ENCODE results near the gene PARP6. TPM values are rescaled to one million over a fixed set of nuclear protein-coding genes. Genes with fewer than 3 reads are reported as not detected.
A peak's percentile ranks its signal among the peaks of the same experiment; 100 is the strongest.

PARP6 gene
- total RNA-seq, 1 donor: 25.9 TPM

DNA sequence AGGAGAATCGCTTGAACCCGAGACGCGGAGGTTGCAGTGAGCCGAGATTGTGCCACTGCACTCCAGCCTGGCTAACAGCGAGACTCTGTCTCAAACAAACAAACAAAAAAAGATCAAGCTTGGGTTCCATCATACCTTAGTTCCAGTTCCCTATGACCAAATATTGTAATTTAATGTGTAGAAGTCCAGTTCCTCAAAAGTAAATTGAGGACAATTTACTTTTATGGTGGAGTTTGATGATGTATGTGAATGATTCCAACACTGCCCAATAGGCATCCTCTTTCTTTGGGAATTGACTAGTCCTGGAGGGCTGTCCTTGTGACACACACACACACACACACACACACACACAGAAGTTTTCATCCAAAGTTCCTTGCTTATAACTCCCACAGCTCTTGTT is 38.6 kb downstream of the PARP6 start:
- H3K4me3 ChIP-seq (ENCODE audit: low read depth, low read length): no peak overlapping the region
- DNase-seq (ENCODE audit: low read depth): no peak
- TF ChIP-seq, protein P1, sequence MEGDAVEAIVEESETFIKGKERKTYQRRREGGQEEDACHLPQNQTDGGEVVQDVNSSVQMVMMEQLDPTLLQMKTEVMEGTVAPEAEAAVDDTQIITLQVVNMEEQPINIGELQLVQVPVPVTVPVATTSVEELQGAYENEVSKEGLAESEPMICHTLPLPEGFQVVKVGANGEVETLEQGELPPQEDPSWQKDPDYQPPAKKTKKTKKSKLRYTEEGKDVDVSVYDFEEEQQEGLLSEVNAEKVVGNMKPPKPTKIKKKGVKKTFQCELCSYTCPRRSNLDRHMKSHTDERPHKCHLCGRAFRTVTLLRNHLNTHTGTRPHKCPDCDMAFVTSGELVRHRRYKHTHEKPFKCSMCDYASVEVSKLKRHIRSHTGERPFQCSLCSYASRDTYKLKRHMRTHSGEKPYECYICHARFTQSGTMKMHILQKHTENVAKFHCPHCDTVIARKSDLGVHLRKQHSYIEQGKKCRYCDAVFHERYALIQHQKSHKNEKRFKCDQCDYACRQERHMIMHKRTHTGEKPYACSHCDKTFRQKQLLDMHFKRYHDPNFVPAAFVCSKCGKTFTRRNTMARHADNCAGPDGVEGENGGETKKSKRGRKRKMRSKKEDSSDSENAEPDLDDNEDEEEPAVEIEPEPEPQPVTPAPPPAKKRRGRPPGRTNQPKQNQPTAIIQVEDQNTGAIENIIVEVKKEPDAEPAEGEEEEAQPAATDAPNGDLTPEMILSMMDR (IDR thresholded peaks at IDR 0.05; ENCODE audit: insufficient read depth, low read depth, low read length): no peak

DNA sequence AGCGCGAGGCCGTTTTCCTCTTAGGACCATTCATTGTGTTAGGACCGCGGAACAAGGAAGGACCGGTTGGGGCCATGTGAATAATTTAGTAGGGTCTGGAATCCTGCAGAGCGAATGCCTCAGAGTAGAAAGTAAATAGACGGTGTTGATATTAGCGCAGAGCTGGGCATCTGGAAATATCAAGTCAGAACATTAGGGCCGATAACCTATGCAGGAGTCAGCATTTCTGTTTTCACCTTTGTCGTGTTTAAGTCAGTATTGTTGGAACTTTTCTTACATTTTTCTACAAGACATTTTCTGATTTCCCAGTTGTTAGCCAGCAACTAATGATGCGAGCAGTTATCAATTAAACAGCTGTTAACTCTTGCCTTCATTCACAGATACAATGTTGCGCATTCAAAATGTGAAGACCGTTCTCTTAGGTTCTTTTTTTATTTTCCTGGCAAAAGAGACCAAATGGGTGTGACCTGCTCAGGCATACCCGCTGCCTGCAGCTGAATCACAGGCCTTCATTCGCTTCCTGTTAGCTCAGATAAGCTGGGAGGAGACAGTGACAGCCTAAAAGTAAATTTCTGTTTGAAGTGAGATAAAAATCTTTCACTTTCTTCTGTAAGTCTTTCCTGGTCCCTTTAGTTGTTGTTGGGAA is 40.4 kb downstream of the PARP6 start:
- TF ChIP-seq, protein P1 (IDR thresholded peaks at IDR 0.05; ENCODE audit: insufficient read depth, low read depth, low read length): no peak
- DNase-seq (ENCODE audit: low read depth): peak; percentile 81
- H3K4me3 ChIP-seq (ENCODE audit: low read depth, low read length): peak overlapping the region; percentile 96

DNA sequence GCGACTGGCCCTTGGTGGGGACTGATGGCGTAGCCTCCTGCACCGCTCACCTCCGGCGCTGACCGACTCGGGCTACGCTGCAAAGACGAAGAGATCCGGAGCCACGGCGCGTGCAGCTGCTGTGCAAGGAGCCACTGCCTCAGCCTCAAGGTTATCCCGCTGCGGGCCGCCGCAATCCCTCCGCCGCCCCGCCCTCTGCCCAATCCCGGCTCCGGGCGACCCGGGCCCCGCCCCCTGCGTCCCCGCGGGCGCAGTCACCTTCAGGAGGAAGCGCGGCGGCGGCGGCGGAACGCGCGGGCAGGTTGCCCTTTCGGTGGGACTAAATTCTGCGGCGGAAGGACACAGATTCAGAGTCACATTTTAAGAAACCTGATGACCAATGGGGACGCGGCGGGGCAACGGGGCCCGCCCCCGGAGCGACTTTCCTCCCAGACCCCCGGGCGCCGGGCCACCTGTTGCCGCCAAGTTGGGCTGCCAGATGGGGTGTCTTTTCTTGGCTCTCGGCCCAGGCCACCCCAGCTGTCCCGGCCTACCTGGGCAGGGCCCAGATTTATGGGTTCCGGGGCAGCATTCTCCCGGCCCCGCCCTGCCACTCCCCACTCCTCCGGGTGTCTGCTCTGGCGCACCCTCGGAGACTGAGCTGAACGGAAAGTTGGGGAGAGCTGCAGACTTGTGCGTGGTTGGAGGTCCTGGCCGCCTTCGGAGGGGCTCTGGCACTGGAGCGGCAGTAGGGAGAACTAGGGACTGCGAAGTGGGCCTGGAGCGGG is 41.1 kb downstream of the PARP6 start, which contains the start of gene PKM:
Gene PKM, minus strand, starts transcription at position 125 of the 767 bp plus-strand sequence. CDS start 12,093 bp downstream, outside the sequence.
- TF ChIP-seq, protein P1 (IDR thresholded peaks at IDR 0.05; ENCODE audit: insufficient read depth, low read depth, low read length): no peak
- H3K4me3 ChIP-seq (ENCODE audit: low read depth, low read length): peak within 1 kb of the TSS; percentile 96
- peak; percentile 98 for DNase-seq (ENCODE audit: low read depth)

DNA sequence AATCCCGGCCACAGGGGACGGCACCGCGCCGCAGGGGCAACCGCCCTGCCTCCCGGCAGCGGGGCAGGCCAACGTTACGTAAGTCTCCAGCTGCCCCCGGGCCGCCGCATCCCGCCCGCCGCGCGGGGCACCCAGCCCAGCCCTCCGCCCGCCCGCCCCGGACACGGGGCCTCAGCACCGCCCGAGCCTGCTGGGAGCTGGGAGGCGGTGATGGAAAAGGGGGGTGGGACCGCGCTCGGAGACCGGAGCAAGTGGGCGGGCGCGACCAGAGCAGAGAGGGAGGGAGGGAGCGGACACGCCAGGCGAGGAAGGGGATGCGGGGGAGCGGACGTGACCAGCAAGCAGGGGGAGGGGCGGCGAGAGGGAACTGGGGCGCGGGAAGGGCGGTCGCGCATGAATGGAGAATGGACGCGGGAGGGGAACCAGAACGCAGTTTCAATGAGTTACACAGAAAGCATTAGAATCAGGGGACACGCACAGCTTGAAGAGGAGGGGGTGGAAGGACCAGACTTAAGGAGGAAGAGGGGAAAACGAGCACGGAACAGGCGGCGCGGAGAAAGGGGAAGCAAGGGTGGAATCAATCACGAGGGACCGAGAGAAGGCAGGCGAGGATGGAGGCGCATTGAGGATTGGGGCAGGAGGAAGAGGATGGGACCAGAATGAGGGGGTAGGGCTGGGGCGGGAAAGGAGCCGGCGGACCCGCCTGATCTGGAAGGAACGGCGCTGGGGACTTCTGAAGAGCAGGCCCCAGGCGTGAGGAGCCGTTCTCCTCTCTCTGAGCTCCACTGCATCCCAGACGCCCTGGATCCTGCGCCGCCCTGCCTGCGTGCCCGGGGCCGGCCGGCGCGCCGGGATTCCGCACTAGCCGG is 41.9 kb downstream of the PARP6 start:
- TF ChIP-seq, protein P1 (IDR thresholded peaks at IDR 0.05; ENCODE audit: insufficient read depth, low read depth, low read length): no peak
- peak overlapping the region; percentile 96 for H3K4me3 ChIP-seq (ENCODE audit: low read depth, low read length)
- DNase-seq (ENCODE audit: low read depth): peak; percentile 95

DNA sequence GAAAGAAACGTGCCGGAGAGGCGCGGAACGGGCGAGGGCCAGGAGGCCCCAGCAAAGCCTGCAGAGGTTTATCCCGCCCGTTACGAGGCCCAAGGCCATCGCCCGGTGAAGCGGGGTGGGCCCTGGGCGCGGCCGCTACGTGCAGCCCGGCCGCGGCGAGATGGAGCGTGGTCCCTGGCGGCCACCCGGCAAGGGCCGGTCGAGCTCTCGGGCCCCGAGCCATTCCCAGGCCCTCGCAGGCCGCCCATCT is 42.5 kb downstream of the PARP6 start:
- peak overlapping the region; percentile 96 for H3K4me3 ChIP-seq (ENCODE audit: low read depth, low read length)
- TF ChIP-seq, protein P1 (IDR thresholded peaks at IDR 0.05; ENCODE audit: insufficient read depth, low read depth, low read length): no peak

DNA sequence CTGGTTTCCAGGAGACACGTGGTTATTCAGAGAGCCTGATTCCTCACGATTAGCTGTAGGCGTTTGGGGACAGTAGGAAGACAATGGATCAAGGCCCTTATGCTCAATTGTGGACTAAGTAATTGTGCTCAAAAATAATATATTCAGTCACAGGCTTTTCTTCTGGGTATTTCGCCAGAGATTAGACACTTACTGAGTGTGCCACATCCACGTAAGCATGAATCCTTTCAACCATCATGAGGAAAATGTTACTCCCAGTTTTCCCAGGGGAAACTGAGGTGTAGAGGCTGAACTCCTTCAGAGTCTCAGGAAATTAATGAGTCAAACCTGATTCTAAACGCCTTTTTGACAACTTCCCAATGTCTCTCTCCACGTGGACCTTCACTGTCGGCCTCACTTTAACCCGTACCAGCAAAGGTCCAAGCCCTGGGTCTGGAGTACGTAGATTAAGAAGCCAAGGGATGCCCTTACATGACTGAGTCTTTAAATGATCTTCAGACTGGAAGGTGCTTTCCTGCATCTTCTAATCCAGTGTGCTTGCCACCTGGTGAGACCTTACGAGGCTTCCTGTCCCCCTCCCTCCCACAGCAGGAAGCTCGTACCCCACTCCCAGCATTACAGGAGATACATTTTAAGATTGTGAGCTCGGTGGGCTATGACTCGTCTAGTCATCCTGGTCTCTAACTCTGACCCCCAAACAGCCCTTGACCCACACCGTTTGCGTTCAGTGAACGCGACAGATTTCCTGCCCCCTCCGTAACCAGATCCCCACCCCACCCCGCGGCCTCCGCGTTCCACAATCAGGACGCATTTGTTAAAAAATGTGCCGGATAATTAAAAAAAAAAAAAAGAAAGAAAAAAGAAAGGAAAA is 43.0 kb downstream of the PARP6 start:
- H3K4me3 ChIP-seq (ENCODE audit: low read depth, low read length): peak overlapping the region; percentile 96
- TF ChIP-seq, protein P1 (IDR thresholded peaks at IDR 0.05; ENCODE audit: insufficient read depth, low read depth, low read length): no peak
- peak; percentile 53 for DNase-seq (ENCODE audit: low read depth)

More for the DNA sequence above, 42.5 kb downstream of the PARP6 start:
- no peak for DNase-seq (ENCODE audit: low read depth)

Data from fibroblast of villous mesenchyme (primary cell).